GM12891 (cell line): ENCODE results near the gene TAF1D. TPM values are rescaled to one million over a fixed set of nuclear protein-coding genes. Genes with fewer than 3 reads are reported as not detected.
A peak's percentile ranks its signal among the peaks of the same experiment; 100 is the strongest.
"Not testable (repeated sequence)": the region's sequence is repeated elsewhere in the genome, so short reads cannot be mapped to it uniquely, and the experiment has no call there.

ENCODE experiments used
- DNase-seq: peaks from one replicate; pipeline ENCODE4 v3.0.0; 2011; ENCODE audit warnings: low spot score; ENCODE audit not compliant: insufficient read length
- FAIRE-seq: peaks from 2 replicates; lab custom pipeline; 2011; peaks lifted over from hg19 to GRCh38; lab: Jason Lieb, UNC
- PAX5 ChIP-seq: IDR thresholded peaks from 2 replicates; pipeline ENCODE4 v1.6.1; 2011; ENCODE audit warnings: low read length, moderate library complexity, mild to moderate bottlenecking; ENCODE audit not compliant: insufficient read depth, severe bottlenecking
- POLR2A ChIP-seq: IDR thresholded peaks from 2 replicates; pipeline ENCODE4 v1.6.1; 2011; ENCODE audit warnings: low read depth, low read length, control low read depth
- POLR2AphosphoS5 ChIP-seq: IDR thresholded peaks from 2 replicates; pipeline ENCODE4 v1.6.1; 2011; ENCODE audit warnings: low read depth, low read length, control low read depth
- POU2F2 ChIP-seq: IDR thresholded peaks from 2 replicates; pipeline ENCODE4 v1.6.1; 2011; ENCODE audit warnings: low read depth, mild to moderate bottlenecking, control low read depth, low read length, moderate library complexity
- SPI1 ChIP-seq: IDR thresholded peaks from 2 replicates; pipeline ENCODE4 v1.6.1; 2011; ENCODE audit warnings: low read depth, low read length, control low read depth
- TAF1 ChIP-seq: IDR thresholded peaks from 2 replicates; pipeline ENCODE4 v1.6.1; 2011; ENCODE audit warnings: low read depth, low read length, control low read depth
- polyA plus RNA-seq: library from polyadenylated mRNA; unstranded; fragments of >200 nt; gene quantifications from one replicate; pipeline ENCODE4 v1.2.1, GENCODE V29; 2012; ENCODE audit warnings: low read depth, missing spikeins, inconsistent platforms; ENCODE audit not compliant: missing spikeins

TAF1D gene
- polyA plus RNA-seq: 108 TPM

GRCh38 chr11:93741094-93741881 lies at the start of gene TAF1D, which contains the start of gene C11orf54:
TSS of gene TAF1D (minus strand) at chr11:93741495. CDS start at chr11:93739304, 2,191 bp downstream.
TSS of gene C11orf54 (plus strand) at chr11:93741672. CDS start at chr11:93747394, 5,722 bp downstream.
- FAIRE-seq (peak; percentile 89), DNase-seq (peak; percentile 74)

GRCh38 chr11:93784935-93785360 lies 43.7 kb upstream of the TAF1D start:
- no peak for TF ChIP-seq SPI1
- TF ChIP-seq PAX5: no peak
- 0 out of 2 replicates have a peak, but pooled peaks have one; percentile 0 for TF ChIP-seq POU2F2
- no peak for TF ChIP-seq POLR2AphosphoS5
- no peak for DNase-seq
- peak; percentile 88 for FAIRE-seq

More at GRCh38 chr11:93741094-93741881, at the start of gene TAF1D, which contains the start of gene C11orf54:
- TF ChIP-seq POLR2AphosphoS5 (peak; percentile 99), TAF1 (peak; percentile 97), POLR2A (peak; percentile 98), SPI1 (no peak), PAX5 (peak; percentile 67), POU2F2 (peak; percentile 91)

- TF ChIP-seq POLR2AphosphoS5 (peak; percentile 90), POU2F2 (peak; percentile 13; the same call in 1 of the 2 replicates), SPI1 (0 out of 2 replicates have a peak, but pooled peaks have one; percentile 6), TAF1 (peak; percentile 76), POLR2A (peak; percentile 86), PAX5 (no peak)
- FAIRE-seq: peak; percentile 78
Observed at GRCh38 chr11:93784145-93784934, 43.0 kb upstream of the TAF1D start, which contains the start of gene MED17. TSS of gene MED17 (plus strand) at chr11:93784282. CDS start at chr11:93784514, 232 bp downstream.

GRCh38 chr11:93783765-93784144 lies 42.5 kb upstream of the TAF1D start:
- DNase-seq: no peak
- TF ChIP-seq POLR2A (no peak), TAF1 (no peak), POLR2AphosphoS5 (no peak), SPI1 (no peak)
- FAIRE-seq: no peak

More at GRCh38 chr11:93784145-93784934, 43.0 kb upstream of the TAF1D start, which contains the start of gene MED17:
- DNase-seq: peak; percentile 75

GRCh38 chr11:93783362-93783761 lies 42.1 kb upstream of the TAF1D start:
- no peak for FAIRE-seq
- DNase-seq: no peak
- no peak for TF ChIP-seq TAF1
- TF ChIP-seq POU2F2: no peak
- no peak for TF ChIP-seq PAX5
- TF ChIP-seq SPI1: no peak
- TF ChIP-seq POLR2AphosphoS5: no peak
- no peak for TF ChIP-seq POLR2A

- TF ChIP-seq POU2F2 (no peak), POLR2A (no peak), SPI1 (no peak), POLR2AphosphoS5 (no peak), TAF1 (no peak), PAX5 (no peak)
- no peak for DNase-seq
- FAIRE-seq: no peak
Observed at GRCh38 chr11:93775289-93775688, 34.0 kb upstream of the TAF1D start.

GRCh38 chr11:93774560-93774959 lies 33.3 kb upstream of the TAF1D start:
- not testable (repeated sequence) for FAIRE-seq, DNase-seq

- FAIRE-seq (no peak), DNase-seq (no peak)
- TF ChIP-seq POU2F2: no peak
- TF ChIP-seq POLR2A: no peak
- no peak for TF ChIP-seq POLR2AphosphoS5
- no peak for TF ChIP-seq TAF1
- no peak for TF ChIP-seq PAX5
- TF ChIP-seq SPI1: no peak
Observed at GRCh38 chr11:93773601-93774200, 32.4 kb upstream of the TAF1D start.

GRCh38 chr11:93773045-93773477 lies 31.8 kb upstream of the TAF1D start:
- FAIRE-seq (no peak), DNase-seq (no peak)
- no peak for TF ChIP-seq POU2F2
- no peak for TF ChIP-seq POLR2A

GRCh38 chr11:93772123-93772522 lies 30.8 kb upstream of the TAF1D start:
- no peak for FAIRE-seq
- no peak for TF ChIP-seq PAX5
- TF ChIP-seq POLR2AphosphoS5: no peak
- TF ChIP-seq POLR2A: no peak
- no peak for TF ChIP-seq SPI1
- no peak for TF ChIP-seq POU2F2
- no peak for TF ChIP-seq TAF1
- DNase-seq: no peak
